Endodermal cell (in vitro differentiated cells): ENCODE data around the gene PLD5. TPM values are rescaled to one million over a fixed set of nuclear protein-coding genes. Genes with fewer than 3 reads are reported as not detected.

ENCODE experiments used
- DNase-seq: peaks from one replicate; pipeline ENCODE4 v3.0.0-alpha.2; 2017
- H3K27ac ChIP-seq: 2 replicates; pipeline ENCODE4 v1.5.1; 2013; ENCODE audit warnings: mild to moderate bottlenecking, low read depth, low read length, moderate library complexity
- H3K27me3 ChIP-seq: 2 replicates; pipeline ENCODE4 v1.6.1; 2013; ENCODE audit warnings: mild to moderate bottlenecking, low read length, moderate library complexity; ENCODE audit not compliant: insufficient read depth, control insufficient read depth, poor library complexity, severe bottlenecking
- H3K36me3 ChIP-seq: 2 replicates; pipeline ENCODE4 v1.7.0; 2013; ENCODE audit warnings: mild to moderate bottlenecking, low read length, moderate library complexity; ENCODE audit not compliant: control insufficient read depth, insufficient read depth
- H3K4me1 ChIP-seq: one replicate; pipeline ENCODE4 v1.7.0; 2013; ENCODE audit warnings: low read length; ENCODE audit not compliant: control insufficient read depth, insufficient read depth
- H3K4me3 ChIP-seq: 2 replicates; pipeline ENCODE4 v1.5.1; 2013; ENCODE audit warnings: mild to moderate bottlenecking, low read length, moderate library complexity
- H3K9ac ChIP-seq: 2 replicates; pipeline ENCODE4 v1.6.1; 2013; ENCODE audit warnings: mild to moderate bottlenecking, low read length, moderate library complexity; ENCODE audit not compliant: poor library complexity, severe bottlenecking; ENCODE audit errors: extremely low read depth
- H3K9me3 ChIP-seq: 2 replicates; pipeline ENCODE4 v1.6.1; 2013; ENCODE audit warnings: mild to moderate bottlenecking, low read length, moderate library complexity; ENCODE audit not compliant: control insufficient read depth
- H3K27ac Mint-ChIP-seq: 2 replicates; pipeline ENCODE4 v1.8.0; 2020; ENCODE audit warnings: mixed read lengths
- H3K27me3 Mint-ChIP-seq: 2 replicates; pipeline ENCODE4 v1.8.0; 2021; ENCODE audit warnings: mild to moderate bottlenecking, mixed read lengths; ENCODE audit not compliant: insufficient read depth
- H3K36me3 Mint-ChIP-seq: 2 replicates; pipeline ENCODE4 v1.8.0; 2020; ENCODE audit warnings: low read depth, mixed read lengths
- H3K4me1 Mint-ChIP-seq: 2 replicates; pipeline ENCODE4 v1.8.0; 2020; ENCODE audit warnings: mixed read lengths
- H3K4me3 Mint-ChIP-seq: 2 replicates; pipeline ENCODE4 v1.8.0; 2020; ENCODE audit warnings: mild to moderate bottlenecking, moderate library complexity, mixed read lengths
- H3K9me3 Mint-ChIP-seq: 2 replicates; pipeline ENCODE4 v1.8.0; 2020; ENCODE audit warnings: mild to moderate bottlenecking, mixed read lengths
- WGBS, 2 experiments: methylation state at CpG; one replicate each; pipeline versions ENCODE4 v1.1.5 to v1.1.7; 2013; ENCODE audit warnings: missing lambda C conversion rate in 2 of 2, mixed read lengths in 1 of 2; ENCODE audit not compliant: insufficient coverage in 1 of 2, insufficient read length in 1 of 2; 5-methylcytosine and 5-hydroxymethylcytosine counted together
- total RNA-seq, 2 donors: library from RNA; stranded (reverse); fragmentation: NEBNext Ultra II Directional in 1 of 2; extraction: Animal tissue kit (Norgen Biotek cat#: 25700) in 1 of 2; gene quantifications; 2 replicates in 1 of 2; 3 replicates in 1 of 2; pipeline ENCODE4 v1.2.1, GENCODE V29; 2021
- TF ChIP-seq, protein P1 (sequence below): fragments of 200-600 bp; sonication (generic); conservative IDR thresholded peaks from 2 replicates; pipeline ENCODE4 v1.5.0; 2021; ENCODE audit warnings: antibody characterized with exemption, mild to moderate bottlenecking

Gene PLD5
- total RNA-seq, 2 donors from 2014 or later = 0.66 to 2.7 TPM

DNA sequence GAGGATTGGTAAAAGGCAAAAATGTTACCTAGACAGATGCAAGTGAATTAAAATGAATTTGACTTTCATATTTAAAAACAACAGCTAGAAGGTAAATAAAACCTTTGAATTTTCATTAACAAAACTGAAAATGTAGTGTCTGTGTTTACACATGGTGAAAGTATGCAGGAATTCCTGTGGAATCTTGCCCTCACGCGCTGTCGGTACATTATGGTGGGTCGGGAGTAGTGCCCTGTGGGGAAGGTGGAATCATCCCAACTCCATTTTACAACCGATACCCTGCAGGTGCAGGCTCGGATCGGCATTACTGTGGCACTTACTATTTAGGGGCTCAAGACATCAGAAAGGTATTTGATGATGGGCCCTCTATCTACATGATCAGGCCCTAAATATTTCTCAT lies 328.4 kb downstream of the PLD5 start:
- Histone ChIP-seq H3K4me1 (no peaks in the 10 kb centered on the region), H3K4me3 (no peak overlapping the region), H3K27ac (no peak overlapping the region), H3K9me3 (peaks cover 11% of the 10 kb centered on the region), H3K27me3 (no peaks in the 10 kb centered on the region), H3K9ac (no peak overlapping the region), H3K36me3 (no peaks in the 10 kb centered on the region)
- Mint-ChIP-seq H3K27me3 (no peaks in the 10 kb centered on the region), H3K27ac (no peak overlapping the region), H3K36me3 (no peaks in the 10 kb centered on the region), H3K9me3 (peaks cover 12% of the 10 kb centered on the region), H3K4me3 (no peak overlapping the region), H3K4me1 (peaks cover 12% of the 10 kb centered on the region)
- no peak for DNase-seq
- TF ChIP-seq, protein P1, sequence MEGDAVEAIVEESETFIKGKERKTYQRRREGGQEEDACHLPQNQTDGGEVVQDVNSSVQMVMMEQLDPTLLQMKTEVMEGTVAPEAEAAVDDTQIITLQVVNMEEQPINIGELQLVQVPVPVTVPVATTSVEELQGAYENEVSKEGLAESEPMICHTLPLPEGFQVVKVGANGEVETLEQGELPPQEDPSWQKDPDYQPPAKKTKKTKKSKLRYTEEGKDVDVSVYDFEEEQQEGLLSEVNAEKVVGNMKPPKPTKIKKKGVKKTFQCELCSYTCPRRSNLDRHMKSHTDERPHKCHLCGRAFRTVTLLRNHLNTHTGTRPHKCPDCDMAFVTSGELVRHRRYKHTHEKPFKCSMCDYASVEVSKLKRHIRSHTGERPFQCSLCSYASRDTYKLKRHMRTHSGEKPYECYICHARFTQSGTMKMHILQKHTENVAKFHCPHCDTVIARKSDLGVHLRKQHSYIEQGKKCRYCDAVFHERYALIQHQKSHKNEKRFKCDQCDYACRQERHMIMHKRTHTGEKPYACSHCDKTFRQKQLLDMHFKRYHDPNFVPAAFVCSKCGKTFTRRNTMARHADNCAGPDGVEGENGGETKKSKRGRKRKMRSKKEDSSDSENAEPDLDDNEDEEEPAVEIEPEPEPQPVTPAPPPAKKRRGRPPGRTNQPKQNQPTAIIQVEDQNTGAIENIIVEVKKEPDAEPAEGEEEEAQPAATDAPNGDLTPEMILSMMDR = no peak
- WGBS, 2 experiments = 88 to 90% methylated on average over 2 to 7 of the region's 7 CpGs

DNA sequence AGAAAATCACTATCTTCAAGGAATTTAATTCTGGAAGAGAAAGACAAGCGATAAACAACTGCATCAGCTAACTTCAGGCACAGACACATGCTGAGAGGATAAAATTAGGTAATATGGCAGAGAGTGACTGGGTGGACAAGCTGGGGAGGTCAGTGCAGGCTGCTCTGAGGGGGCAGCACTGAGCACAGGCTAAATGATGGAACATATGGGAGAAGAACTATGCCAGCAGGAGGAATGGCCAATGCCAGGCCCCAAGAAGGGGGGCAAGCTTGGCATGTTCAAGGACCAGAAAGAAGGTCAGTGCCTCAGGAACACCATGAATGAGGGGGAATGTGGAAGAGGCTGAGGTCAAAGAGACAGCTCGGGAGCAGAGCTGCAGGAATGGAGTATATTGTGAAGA lies 334.9 kb downstream of the PLD5 start:
- no peaks in the 10 kb centered on the region for H3K9me3 ChIP-seq
- TF ChIP-seq, protein P1 = peak; percentile 74
- Mint-ChIP-seq H3K36me3 (no peaks in the 10 kb centered on the region), H3K4me1 (peaks cover 7% of the 10 kb centered on the region), H3K27me3 (no peaks in the 10 kb centered on the region), H3K4me3 (no peak overlapping the region), H3K27ac (no peak overlapping the region), H3K9me3 (peaks cover 1% of the 10 kb centered on the region)
- H3K4me3 ChIP-seq = no peak overlapping the region
- no peak overlapping the region for H3K27ac ChIP-seq
- WGBS, 2 experiments = 92 to 100% methylated on average over 1 to 2 of the region's 2 CpGs
- peak; percentile 71 for DNase-seq
- H3K4me1 ChIP-seq = no peaks in the 10 kb centered on the region
- no peaks in the 10 kb centered on the region for H3K36me3 ChIP-seq
- H3K27me3 ChIP-seq = no peaks in the 10 kb centered on the region
- no peak overlapping the region for H3K9ac ChIP-seq

DNA sequence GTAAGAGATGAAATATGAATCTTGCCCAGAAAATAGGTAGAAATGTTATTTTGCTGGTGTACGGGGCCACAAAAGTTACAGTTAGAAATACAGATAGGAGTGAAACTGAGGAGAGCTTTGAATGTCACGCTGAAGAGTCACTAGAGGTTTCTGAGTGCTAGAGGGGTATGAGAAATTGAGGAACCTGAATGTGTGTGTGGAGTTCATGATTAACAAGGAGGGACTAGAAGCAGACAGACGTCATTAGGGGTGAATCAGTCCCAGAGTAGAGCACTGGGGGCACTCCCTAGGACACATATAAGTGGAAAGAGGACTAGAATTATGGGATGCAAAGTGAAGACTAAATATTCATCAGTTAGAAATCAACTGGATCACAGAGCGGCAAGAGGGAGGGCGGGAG lies 336.7 kb downstream of the PLD5 start:
- TF ChIP-seq, protein P1 = no peak
- Histone ChIP-seq H3K4me1 (no peaks in the 10 kb centered on the region), H3K9me3 (no peaks in the 10 kb centered on the region), H3K36me3 (no peaks in the 10 kb centered on the region), H3K4me3 (no peak overlapping the region), H3K27me3 (no peaks in the 10 kb centered on the region), H3K27ac (no peak overlapping the region), H3K9ac (no peak overlapping the region)
- Mint-ChIP-seq H3K9me3 (no peaks in the 10 kb centered on the region), H3K27me3 (no peaks in the 10 kb centered on the region), H3K4me1 (peaks cover 7% of the 10 kb centered on the region), H3K27ac (no peak overlapping the region), H3K36me3 (no peaks in the 10 kb centered on the region), H3K4me3 (no peak overlapping the region)
- WGBS, 2 experiments = 92 to 96% methylated on average over 5 of the region's 5 CpGs
- DNase-seq = no peak
